ENCODE measurements around the gene AGBL4.

Gene AGBL4

GRCh38 chr1:48988633-48989197 is 1035.0 kb downstream of the AGBL4 start:
- no peak for DNase-seq (ENCODE audit: low spot score)
- no peak for TF ChIP-seq CTCF (IDR thresholded peaks at IDR 0.05; ENCODE audit: extremely low read depth, missing control alignments)

DNA sequence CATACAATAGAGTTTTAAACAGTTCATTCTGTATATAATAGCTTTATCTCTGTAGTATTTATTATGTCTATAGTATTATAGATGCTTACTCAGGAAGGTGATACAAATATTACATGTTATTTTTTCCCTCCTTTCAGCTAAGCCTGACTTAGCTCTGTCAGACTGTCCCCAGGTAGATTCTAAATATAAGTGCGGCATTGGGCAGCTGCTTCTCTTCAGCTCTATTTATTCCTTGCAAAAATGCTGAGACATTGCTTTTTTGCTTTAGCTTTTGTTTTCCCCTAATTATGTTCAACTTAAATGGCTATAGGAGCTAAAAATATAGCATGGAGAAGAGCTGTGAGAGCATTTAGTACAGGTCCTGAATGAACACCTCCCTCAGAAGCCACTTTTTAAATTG is 1043.8 kb downstream of the AGBL4 start:
- no peak for TF ChIP-seq CTCF (IDR thresholded peaks at IDR 0.05; ENCODE audit: extremely low read depth, missing control alignments)
- DNase-seq (ENCODE audit: low spot score): no peak

DNA sequence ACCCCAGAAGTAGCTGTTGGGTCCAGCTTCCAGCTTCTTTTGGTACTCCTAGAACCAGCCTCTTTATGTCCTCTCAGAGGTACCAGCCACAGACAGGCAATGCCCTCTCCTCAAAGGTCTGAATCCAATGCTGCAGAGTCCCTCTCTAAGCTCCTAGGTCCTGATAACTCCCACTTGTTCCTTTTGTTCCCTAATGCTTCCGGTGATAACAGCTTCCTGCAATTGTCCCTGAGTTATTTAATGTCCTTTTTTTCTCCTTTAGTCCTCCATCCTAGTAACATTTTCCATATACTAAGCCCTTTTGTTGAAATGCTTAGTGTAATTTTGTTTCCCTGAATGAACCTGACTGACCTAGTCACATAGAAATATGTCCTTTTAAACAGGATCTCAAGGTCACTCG is 1045.3 kb downstream of the AGBL4 start:
- no peak for DNase-seq (ENCODE audit: low spot score)
- TF ChIP-seq CTCF (IDR thresholded peaks at IDR 0.05; ENCODE audit: extremely low read depth, missing control alignments): no peak

DNA sequence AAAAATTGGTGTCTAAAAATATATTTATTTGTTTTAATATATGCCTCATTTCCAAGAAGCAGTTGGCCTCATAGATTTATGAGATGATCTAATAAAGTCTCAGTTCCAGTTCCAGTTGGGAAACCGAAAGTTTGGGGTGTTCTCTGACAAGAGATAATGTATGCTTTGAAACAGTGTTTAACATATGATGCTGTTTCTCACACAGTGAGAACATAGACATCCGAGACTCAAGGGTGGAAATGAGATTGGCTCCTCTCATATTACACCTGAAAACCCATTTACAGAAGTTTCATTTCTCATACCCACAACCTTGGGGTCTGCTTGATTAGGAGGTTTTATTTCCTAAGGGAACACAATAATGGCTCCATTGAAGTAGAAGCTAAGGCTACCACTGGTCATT is 1046.5 kb downstream of the AGBL4 start:
- TF ChIP-seq CTCF (IDR thresholded peaks at IDR 0.05; ENCODE audit: extremely low read depth, missing control alignments): no peak
- DNase-seq (ENCODE audit: low spot score): no peak

- no peak for TF ChIP-seq CTCF (IDR thresholded peaks at IDR 0.05; ENCODE audit: extremely low read depth, missing control alignments)
- DNase-seq (ENCODE audit: low spot score): no peak
These were observed 1053.8 kb downstream of the AGBL4 start for GRCh38 chr1:48969971-48970370.

DNA sequence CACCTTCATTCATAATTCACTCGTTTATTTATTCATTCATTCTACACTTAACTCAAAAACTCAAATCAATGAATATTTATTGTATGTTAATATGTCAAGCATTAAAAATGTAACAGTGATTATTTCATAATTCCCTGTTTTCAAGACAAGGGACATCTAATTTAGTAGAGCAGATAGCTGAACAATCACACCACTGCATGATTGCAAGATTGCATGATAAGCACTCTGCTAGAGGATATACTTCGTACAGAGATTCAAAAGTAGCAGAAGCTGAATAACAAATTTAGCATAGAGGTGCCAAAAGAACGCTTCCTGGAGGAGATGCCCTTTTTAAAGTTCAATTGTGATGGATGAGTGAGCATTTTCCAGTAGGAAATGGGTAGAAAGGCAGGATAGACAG is 1056.4 kb downstream of the AGBL4 start:
- TF ChIP-seq CTCF (IDR thresholded peaks at IDR 0.05; ENCODE audit: extremely low read depth, missing control alignments): no peak
- no peak for DNase-seq (ENCODE audit: low spot score)

GRCh38 chr1:48966583-48966982 is 1057.2 kb downstream of the AGBL4 start:
- DNase-seq (ENCODE audit: low spot score): no peak
- no peak for TF ChIP-seq CTCF (IDR thresholded peaks at IDR 0.05; ENCODE audit: extremely low read depth, missing control alignments)

All from GM20000 (cell line).